Common myeloid progenitor, CD34-positive (primary cell): ENCODE data around the gene CD79B.
A peak's percentile ranks its signal among the peaks of the same experiment; 100 is the strongest.

Experiments
- CTCF ChIA-PET: fragments of 350-600 bp; sonication (Branson Sonifier 250); formaldehyde crosslinking; loops from one replicate; lab custom pipeline; 2021; ENCODE audit warnings: antibody characterized with exemption; lab: Charles Lee
- POLR2A ChIA-PET: fragments of 350-600 bp; sonication (Branson Sonifier 250); formaldehyde crosslinking; loops from one replicate; lab custom pipeline; 2021; ENCODE audit warnings: antibody characterized with exemption; lab: Charles Lee
- DNase-seq, 3 donors: peaks; one replicate each; pipeline versions ENCODE4 v3.0.0 to v3.0.0-alpha.2; 2013
- H3K27ac ChIP-seq, 2 experiments: 1 replicate in 1 of 2; 2 replicates in 1 of 2; pipeline ENCODE4 v1.7.0; 2013; ENCODE audit warnings: inconsistent platforms in 2 of 2, low read length in 2 of 2, mild to moderate bottlenecking in 2 of 2, low read depth in 1 of 2, moderate library complexity in 1 of 2; ENCODE audit not compliant: severe bottlenecking in 2 of 2, insufficient read depth in 1 of 2, poor library complexity in 1 of 2
- H3K27me3 ChIP-seq, 5 experiments: replicated peaks in 2 of 5; 1 replicate in 3 of 5; 2 replicates in 2 of 5; pipeline versions ENCODE4 v1.6.1 to v1.7.0; 2013; ENCODE audit warnings: low read length in 4 of 5, mild to moderate bottlenecking in 2 of 5, moderate library complexity in 2 of 5, inconsistent platforms in 1 of 5; ENCODE audit not compliant: insufficient read depth in 5 of 5, control insufficient read depth in 4 of 5
- H3K36me3 ChIP-seq, 4 experiments: 1 replicate in 2 of 4; 2 replicates in 2 of 4; pipeline versions ENCODE4 v1.6.1 to v1.7.0; 2013; ENCODE audit warnings: low read length in 3 of 4, control low read depth in 1 of 4, mild to moderate bottlenecking in 1 of 4; ENCODE audit not compliant: control insufficient read depth in 4 of 4, insufficient read depth in 4 of 4
- H3K4me1 ChIP-seq, 4 experiments: 1 replicate in 3 of 4; 2 replicates in 1 of 4; pipeline versions ENCODE4 v1.6.1 to v1.7.1; 2013; ENCODE audit warnings: low read length in 3 of 4, mild to moderate bottlenecking in 3 of 4, control low read depth in 1 of 4, inconsistent platforms in 1 of 4, moderate library complexity in 1 of 4; ENCODE audit not compliant: control insufficient read depth in 4 of 4, insufficient read depth in 4 of 4; ENCODE audit errors: control extremely low read depth in 1 of 4
- H3K4me3 ChIP-seq, 7 experiments: 1 replicate in 4 of 7; 2 replicates in 3 of 7; pipeline versions ENCODE4 v1.5.1 to v1.7.0; 2013; ENCODE audit warnings: mild to moderate bottlenecking in 7 of 7, low read length in 6 of 7, moderate library complexity in 6 of 7, inconsistent platforms in 2 of 7, low read depth in 2 of 7, control low read depth in 1 of 7; ENCODE audit not compliant: insufficient read depth in 4 of 7, control insufficient read depth in 1 of 7; ENCODE audit errors: extremely low read depth in 1 of 7
- H3K9me3 ChIP-seq, 5 experiments: 1 replicate in 4 of 5; 2 replicates in 1 of 5; pipeline versions ENCODE4 v1.6.1 to v1.7.1; 2013; ENCODE audit warnings: low read length in 4 of 5, mild to moderate bottlenecking in 2 of 5, inconsistent platforms in 1 of 5, low read depth in 1 of 5, moderate library complexity in 1 of 5; ENCODE audit not compliant: control insufficient read depth in 4 of 5, insufficient read depth in 2 of 5; ENCODE audit errors: control extremely low read depth in 1 of 5
- WGBS: methylation state at CpG from one replicate; pipeline ENCODE4 v1.1.5; 2013; ENCODE audit not compliant: insufficient coverage; 5-methylcytosine and 5-hydroxymethylcytosine counted together

The CD79B gene

DNA sequence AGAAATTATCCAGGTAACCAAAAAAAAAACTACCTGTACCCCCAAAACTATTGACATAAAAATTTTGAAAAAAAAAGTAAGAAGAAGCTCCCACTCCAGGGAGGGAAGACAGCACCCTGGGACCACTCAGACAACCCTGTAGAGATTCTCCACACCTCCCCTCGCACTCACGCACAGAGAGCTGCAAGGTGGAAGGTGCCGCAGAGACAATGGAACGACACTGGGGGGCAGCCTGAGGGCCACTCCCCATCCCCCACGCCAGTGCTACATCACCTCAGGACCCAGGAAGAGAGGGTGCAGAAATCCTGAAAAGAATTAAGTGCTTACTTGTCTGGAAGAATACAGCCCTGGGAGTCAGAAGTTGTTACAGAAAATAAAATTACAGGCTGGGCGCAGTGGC is 5.2 kb upstream of the CD79B start:
- CTCF ChIA-PET, result interaction anchor here (0.7 to 2.3 kb wide), 8 partner anchors 9 to 105 kb away, joined by 3 to 18 read pairs (median 4); no protein-coding TSS in a partner anchor
- no peak overlapping the region for H3K27ac ChIP-seq
- 95% methylated on average over 3 of the region's 6 CpGs for WGBS
- H3K4me3 ChIP-seq, result no peak overlapping the region
- no peaks in the 10 kb centered on the region for H3K36me3 ChIP-seq
- POLR2A ChIA-PET, result no interaction called here
- DNase-seq, result no peak
- H3K27me3 ChIP-seq, result no peaks in the 10 kb centered on the region
- H3K4me1 ChIP-seq, result peaks cover 0 to 27% (median 17%) of the 10 kb centered on the region in 4 experiments
- no peaks in the 10 kb centered on the region for H3K9me3 ChIP-seq

DNA sequence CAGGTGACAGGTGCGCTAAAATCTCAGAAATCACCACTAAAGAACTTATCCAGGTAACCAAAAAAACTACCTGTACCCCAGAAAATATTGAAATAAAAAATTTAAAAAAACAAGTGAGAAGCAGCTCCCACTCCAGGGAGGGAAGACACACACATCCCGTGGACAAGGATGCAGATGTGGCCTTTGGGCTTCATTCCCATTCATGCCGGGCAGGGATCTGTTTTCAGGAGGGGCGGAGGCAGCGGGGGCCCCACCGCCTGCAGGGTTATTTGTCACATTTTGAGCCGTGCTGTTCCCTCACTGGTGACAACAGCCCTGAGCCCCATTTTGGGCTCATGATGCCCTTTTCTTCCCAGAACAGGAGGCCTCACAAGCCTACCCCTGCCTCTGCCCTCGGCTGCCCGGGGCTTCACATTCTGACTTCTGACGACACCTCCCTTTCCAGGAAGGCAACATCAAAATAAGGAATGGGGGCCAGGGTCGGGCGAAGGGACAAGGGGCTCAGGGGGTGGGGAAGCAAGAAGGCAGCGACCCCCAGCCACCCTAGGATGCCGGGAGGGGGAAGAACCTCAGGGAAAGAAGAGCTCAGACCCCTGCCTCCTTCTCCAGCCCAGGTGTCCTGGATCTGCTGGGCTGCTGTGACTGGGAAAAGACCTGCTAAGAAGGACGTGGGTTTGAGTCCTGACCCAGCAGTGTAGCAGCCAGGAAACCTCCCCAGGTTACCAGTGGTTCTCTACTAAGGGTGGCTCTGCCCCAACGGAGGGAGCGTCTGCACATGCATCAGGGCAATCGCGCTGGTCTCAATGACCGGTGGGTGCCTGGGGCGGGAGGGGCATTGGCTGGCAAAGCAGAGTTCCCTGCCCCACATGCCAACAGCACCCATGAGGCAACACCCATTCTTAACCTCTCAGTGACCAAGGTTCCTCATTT is 2.3 kb upstream of the CD79B start:
- no peaks in the 10 kb centered on the region for H3K9me3 ChIP-seq
- H3K27me3 ChIP-seq, result no peaks in the 10 kb centered on the region
- DNase-seq, result no peak
- H3K4me3 ChIP-seq, result no peak overlapping the region
- CTCF ChIA-PET, result interaction anchor here (1.0 to 7.3 kb wide), 4 partner anchors 12 to 56 kb away, joined by 4 to 63 read pairs (median 21); partner anchors contain the start of gene GH1
- peaks cover 0 to 42% (median 34%) of the 10 kb centered on the region in 4 experiments for H3K4me1 ChIP-seq
- 97% methylated on average over 19 of the region's 21 CpGs for WGBS
- peaks cover 2 to 10% (median 6%) of the 10 kb centered on the region in 4 experiments for H3K36me3 ChIP-seq
- no peak overlapping the region for H3K27ac ChIP-seq
- POLR2A ChIA-PET, result no interaction called here

DNA sequence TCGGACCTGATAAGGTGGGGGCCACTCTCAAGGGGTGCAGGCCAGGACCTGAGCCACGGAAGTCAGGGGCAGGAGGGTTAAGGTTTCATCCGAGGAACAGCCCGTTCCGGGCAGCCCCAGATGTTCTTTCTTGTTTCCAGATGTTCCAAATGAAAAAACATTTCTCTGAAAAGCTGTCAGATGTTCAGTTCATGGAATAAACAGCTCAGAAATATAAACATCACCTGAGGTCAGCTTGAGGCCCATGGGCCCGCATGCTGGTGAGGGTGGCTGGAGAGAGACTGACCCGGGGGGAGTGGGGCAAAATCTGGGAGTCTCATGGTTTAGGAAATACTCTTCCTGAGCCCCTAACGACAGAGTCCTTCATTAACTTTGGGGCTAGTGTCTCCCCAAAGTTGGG is 1.5 kb upstream of the CD79B start:
- POLR2A ChIA-PET, result no interaction called here
- CTCF ChIA-PET, result interaction anchor here (1.0 to 7.3 kb wide), 3 partner anchors 13 to 21 kb away, joined by 4 to 63 read pairs (median 37); partner anchors contain the start of gene GH1
- H3K36me3 ChIP-seq, result peaks cover 2 to 18% (median 10%) of the 10 kb centered on the region in 4 experiments
- no peak overlapping the region for H3K4me3 ChIP-seq
- no peak overlapping the region for H3K27ac ChIP-seq
- peaks cover 0 to 34% (median 28%) of the 10 kb centered on the region in 4 experiments for H3K4me1 ChIP-seq
- no peaks in the 10 kb centered on the region for H3K27me3 ChIP-seq
- DNase-seq, result no peak
- H3K9me3 ChIP-seq, result no peaks in the 10 kb centered on the region
- 95% methylated on average over 6 of the region's 8 CpGs for WGBS

DNA sequence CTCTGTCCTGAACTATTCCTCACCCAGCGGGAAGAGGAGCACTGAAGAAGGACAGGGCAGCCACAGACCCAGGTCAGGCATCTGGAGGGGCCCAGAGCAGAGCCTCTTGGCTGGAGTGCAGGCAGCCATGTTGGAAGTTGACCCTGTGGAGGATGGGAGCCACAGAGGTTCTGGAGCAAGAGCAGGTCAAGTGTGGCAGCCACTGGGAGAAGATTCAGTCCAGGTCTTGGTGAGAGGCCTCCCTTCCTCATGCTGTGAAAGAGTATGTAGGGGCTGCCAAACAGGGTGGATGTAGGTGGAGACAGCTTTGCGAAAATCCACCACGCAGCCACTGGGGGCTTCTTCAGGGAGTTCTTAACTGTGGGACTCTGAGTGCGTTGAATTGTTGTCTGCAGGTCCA is 590 bp upstream of the CD79B start:
- Histone ChIP-seq H3K4me1 (peaks cover 0 to 29% (median 27%) of the 10 kb centered on the region in 4 experiments), H3K27ac (peak overlapping the region in 1 of 2 experiments; percentile 34), H3K36me3 (peaks cover 2 to 27% (median 13%) of the 10 kb centered on the region in 4 experiments), H3K9me3 (no peaks in the 10 kb centered on the region), H3K4me3 (peak overlapping the region in 5 of 7 experiments; percentile 25 to 85 (median 71)), H3K27me3 (no peaks in the 10 kb centered on the region)
- ChIA-PET POLR2A (interaction anchor here (0.6 kb wide), 1 partner anchor 13 kb away, joined by 3 read pairs; no protein-coding TSS in a partner anchor), CTCF (interaction anchor here (0.7 to 7.3 kb wide), 14 partner anchors 10 to 109 kb away, joined by 3 to 63 read pairs (median 4); partner anchors contain the start of gene GH1)
- 93% methylated on average over 3 of the region's 4 CpGs for WGBS
- DNase-seq, result peak in 1 of 3 donors; percentile 18

DNA sequence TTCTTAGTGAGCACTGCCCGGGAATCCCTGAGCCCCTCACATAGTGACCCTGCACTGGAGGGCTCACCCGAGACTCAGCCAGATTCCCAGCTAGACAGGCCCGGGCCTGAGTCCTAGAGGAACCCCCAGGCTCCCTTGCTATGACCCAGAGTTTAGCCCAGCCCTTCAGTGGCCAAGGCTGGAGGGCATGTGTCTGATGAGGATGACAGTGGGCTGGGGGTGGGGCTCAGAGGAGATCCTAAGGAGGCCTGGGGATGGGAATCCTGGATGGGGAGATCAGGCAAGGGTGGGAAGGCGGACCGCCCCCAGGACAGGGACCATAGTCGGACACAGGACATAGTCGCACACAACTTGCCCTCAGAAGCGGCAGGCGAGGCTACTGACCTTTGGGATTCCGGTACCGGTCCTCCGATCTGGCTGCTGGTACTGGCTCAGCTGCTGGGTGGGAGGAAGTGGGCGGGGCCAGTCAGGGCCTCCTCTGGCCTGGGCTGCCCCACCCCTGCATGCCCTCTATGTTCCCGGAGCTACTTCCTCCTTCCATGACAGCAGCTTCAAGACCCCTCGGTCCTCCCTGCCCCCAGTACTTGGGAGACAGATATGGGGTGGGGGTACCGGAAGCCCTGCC is 1.1 kb downstream of the CD79B start:
- peak; percentile 60 to 74 (median 72) for DNase-seq
- 37% methylated on average over 11 of the region's 16 CpGs for WGBS
- H3K27ac ChIP-seq, result peak overlapping the region in 1 of 2 experiments; percentile 34
- POLR2A ChIA-PET, result interaction anchor here (1.0 kb wide), 1 partner anchor 88 kb away, joined by 4 read pairs; no protein-coding TSS in a partner anchor
- CTCF ChIA-PET, result interaction anchor here (0.7 to 7.3 kb wide), 11 partner anchors 11 to 95 kb away, joined by 3 to 63 read pairs (median 6); partner anchors contain the start of gene GH1
- no peaks in the 10 kb centered on the region for H3K27me3 ChIP-seq
- no peaks in the 10 kb centered on the region for H3K9me3 ChIP-seq
- peaks cover 2 to 28% (median 13%) of the 10 kb centered on the region in 4 experiments for H3K36me3 ChIP-seq
- H3K4me3 ChIP-seq, result peak overlapping the region in 6 of 7 experiments; percentile 52 to 85 (median 68)
- peaks cover 0 to 29% (median 27%) of the 10 kb centered on the region in 4 experiments for H3K4me1 ChIP-seq

DNA sequence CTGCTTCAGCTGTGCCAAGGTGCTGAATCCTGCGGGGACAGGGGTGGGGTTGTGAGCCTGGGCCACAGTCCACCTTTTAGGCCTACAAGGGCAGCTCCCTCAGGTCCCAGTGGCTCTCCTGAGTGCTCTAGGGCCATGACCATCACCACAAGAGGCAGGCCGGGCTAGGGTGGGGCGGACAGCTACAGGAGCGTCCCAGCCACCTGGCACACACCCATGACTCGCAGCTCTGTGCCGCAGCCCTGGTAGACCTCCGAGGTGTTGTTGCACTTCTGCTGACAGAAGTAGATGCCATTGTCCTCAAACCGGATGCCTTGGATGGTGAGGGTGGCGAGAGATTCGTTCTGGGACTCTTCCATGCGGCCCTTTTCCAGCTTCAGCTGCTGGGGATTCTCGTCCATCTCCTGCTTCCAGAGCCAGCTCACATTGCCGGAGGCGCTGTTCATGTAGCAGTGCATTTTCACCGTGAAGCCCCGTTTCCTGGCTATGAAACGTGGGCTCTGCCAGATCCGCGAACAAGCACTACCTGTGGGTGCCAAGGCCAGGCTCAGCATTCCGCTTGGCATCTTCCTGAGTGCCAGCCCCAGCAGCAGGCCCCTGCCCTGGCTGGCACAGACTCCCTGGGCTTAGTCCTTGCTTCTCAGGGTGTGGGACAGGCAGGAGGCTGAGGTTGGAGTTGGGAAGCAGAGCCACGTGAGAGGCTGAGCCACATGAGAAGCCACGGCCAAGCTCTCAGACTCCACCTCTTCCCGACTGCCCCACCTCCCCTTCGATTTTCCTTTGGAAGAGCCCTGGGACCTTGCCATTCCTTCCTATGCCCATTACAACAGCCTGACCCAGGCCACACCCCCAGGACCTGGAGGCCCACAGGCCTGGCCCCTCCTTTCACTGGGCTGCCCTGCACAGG is 2.0 kb downstream of the CD79B start:
- H3K4me1 ChIP-seq, result peaks cover 0 to 29% (median 27%) of the 10 kb centered on the region in 4 experiments
- POLR2A ChIA-PET, result interaction anchor here (0.5 kb wide), 1 partner anchor 90 kb away, joined by 3 read pairs; the partner anchor contains the start of gene ICAM2
- H3K9me3 ChIP-seq, result no peaks in the 10 kb centered on the region
- H3K36me3 ChIP-seq, result peaks cover 2 to 28% (median 13%) of the 10 kb centered on the region in 4 experiments
- peak overlapping the region in 1 of 7 experiments; percentile 72 for H3K4me3 ChIP-seq
- CTCF ChIA-PET, result interaction anchor here (1.0 to 7.3 kb wide), 10 partner anchors 10 to 204 kb away, joined by 3 to 63 read pairs (median 8); partner anchors contain the start of gene GH1
- no peak for DNase-seq
- WGBS, result 95% methylated on average over 23 of the region's 24 CpGs
- no peak overlapping the region for H3K27ac ChIP-seq
- no peaks in the 10 kb centered on the region for H3K27me3 ChIP-seq
